Measurements from ENCODE around the gene CTSZ.

DNA sequence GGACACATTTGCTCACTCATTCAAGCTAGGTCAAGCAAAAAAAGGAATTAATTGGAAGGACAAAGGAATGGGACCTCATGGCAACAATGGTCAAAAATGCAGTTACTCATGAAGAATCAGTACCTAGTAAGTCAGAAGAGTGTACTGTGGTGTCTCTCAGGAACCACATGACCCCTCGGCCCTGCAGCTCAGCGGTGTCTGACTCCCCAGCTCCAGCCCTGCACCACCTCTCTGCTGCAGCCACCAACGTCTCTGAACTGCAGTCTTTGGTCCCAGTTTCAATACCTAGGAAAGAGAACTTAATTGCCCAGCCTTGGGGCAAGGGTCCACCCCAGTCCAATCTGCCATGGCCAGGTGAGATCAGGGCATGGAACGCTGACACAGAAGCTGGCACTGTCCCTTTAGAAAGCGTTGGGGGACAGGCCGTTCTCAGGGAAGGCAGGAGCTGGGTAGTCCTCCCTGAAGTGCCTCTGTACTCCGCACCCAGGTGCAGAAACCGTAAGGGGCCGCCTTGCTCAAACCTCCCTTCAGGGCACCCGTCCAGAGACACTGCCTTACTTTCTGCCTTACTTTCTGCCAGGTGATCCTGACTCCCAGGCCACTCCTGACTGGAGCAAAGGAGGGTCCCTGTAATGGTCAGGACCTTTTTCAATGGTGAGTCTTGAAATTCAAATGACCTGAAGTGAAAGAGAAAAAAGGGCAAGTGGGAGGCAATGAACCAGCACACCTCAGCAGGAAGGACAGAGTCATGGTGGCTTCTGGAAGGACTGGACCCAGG, 39.2 kb downstream of the CTSZ start:
- TF ChIP-seq CTCF (IDR thresholded peaks at IDR 0.05), result no peak
- no peak for TF ChIP-seq POLR2AphosphoS5 (IDR thresholded peaks at IDR 0.05)
- TF ChIP-seq POLR2A (IDR thresholded peaks at IDR 0.05), result no peak
